Retina (tissue), 1 donor: ENCODE data around the gene UPF3A.

Source experiments
- DNase-seq: peaks from one replicate; pipeline ENCODE4 v3.0.0-alpha.2; 2016

UPF3A gene

GRCh38 chr13:114264886-114265611 lies 16.4 kb upstream of the UPF3A start:
- no peak for DNase-seq

- no peak for DNase-seq
Measured at GRCh38 chr13:114266241-114266640, 15.2 kb upstream of the UPF3A start.

DNA sequence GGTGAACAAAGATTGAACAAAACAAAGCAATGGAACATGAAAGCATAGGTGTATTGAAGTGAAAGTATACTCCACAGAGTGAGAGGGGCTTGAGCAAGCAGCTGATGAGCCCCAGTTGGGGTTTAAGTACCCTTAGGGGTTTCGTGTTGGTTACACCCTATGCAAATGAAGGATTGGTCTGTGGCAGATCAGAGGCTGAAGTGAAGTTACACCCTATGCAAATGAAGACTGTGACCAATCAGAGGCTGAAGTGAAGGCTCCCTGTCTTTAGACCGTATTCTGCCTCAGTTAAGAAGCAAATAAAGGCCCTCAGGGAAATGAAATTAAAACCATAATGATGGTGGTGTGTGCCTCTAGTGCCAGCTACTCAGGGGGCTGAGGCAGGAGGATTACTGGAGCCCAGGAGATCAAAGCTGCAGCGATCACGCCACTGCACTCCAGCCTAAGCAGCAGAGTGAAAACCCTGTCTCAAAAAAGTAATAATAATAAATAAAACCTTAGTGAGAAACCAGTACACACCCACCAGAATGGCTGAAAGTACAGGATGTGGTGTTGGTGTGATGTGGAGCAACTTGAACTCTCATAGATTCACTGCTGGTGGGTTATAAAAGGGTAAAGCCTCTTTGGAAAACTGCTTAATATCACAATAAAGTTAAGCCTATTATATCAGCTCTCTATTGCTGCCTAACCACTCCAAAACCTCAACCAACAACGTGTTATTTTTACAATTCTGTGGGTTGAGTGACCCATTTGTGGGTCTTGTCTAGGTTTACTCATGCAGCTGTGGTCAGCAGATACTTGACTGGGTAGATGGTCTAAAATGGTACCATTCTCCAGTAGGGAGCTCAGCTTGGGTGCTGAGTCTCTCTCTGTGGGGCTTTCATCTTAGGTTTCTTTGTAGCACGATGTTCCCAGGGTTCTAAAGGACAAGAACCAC lies 12.8 kb upstream of the UPF3A start:
- DNase-seq, result no peak

DNA sequence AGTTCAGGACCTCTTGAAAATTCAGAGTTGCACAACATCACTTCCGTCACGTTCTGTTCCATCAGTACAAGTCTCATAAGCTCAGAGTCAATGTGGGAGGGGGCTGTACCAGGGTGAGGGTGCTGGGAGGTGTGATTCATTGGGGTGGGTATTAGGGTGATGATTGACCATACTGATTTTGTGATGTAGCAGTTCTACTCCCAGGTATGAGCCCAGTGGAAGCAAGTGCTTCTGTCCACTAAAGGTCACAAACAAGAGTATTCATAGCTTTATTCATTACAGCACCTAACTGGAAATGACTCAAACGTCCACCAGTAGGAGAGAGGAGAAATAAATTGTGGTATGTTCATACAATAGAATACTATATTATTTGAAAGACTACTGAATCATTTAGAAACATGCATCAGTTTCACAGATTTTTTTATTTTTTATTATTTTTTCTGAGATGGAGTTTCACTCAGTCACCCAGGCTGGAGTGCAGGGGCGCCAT lies 12.1 kb upstream of the UPF3A start:
- DNase-seq, result no peak

DNA sequence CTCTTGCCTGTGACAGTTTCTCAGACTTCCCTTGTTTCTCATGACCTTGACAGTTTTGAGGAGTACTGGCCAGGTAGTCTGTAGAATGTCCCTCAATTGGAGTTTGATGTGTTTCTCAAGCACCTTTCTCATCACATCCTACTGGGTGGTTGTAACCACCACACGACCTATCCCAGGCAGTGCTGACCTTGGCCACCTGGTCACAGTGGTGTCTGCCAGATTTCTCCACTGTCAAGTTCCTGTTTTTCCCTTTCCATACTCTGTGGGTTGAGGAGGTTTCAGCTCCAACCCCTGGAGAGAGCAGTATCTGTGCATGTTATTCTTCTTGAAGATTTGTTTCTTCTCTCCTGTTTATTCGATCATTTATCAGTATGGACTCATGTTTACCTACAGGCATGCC lies 8.4 kb upstream of the UPF3A start:
- DNase-seq, result no peak

GRCh38 chr13:114275304-114275703 lies 6.1 kb upstream of the UPF3A start:
- no peak for DNase-seq

DNA sequence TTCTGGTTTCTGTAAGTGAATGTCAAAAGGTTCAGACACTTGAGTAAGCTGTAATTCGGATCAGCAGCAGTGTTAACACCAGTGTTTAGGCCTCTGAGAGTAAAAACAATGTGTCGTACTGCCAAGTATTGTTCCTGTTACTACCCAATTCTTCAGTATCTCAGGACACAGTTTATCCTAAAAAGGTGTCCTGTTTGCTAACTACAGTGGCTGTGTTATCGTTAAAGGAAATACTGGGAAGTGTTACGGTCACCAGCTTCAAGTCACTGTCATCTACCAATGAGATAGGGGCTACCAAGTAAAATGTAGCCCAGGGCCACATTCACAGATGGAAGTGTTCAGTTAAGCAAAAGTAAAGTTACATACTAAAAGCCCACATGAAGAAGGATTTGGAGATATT lies 2.3 kb upstream of the UPF3A start:
- no peak for DNase-seq

DNA sequence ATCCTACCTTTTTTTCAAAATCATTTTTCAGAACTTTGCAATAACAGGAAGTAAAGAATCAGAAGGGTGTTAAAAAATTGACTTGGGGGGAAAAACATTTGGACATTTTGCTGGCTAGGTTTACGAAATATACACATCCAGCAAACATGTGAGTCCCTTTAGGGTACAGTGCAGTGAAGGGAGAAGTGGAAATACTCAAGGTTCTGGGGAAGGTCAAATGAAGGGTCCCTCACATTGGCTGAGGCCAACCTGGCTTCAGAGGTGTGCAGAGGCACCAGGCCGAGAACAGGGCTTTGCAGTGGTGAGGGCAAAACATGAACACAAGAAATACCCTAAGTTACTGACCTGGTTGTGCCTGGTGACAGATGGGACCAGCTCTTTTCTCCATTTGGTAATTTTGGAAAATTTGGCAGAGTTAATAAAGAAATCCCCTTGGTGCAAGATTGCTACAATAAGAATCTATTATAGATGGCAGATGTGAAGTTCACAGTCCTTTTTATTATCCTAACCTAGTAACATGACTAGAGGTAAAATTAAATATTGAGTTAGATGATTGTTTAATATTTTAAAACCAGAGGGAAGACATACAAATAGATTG lies 1.5 kb upstream of the UPF3A start:
- DNase-seq, result no peak

DNA sequence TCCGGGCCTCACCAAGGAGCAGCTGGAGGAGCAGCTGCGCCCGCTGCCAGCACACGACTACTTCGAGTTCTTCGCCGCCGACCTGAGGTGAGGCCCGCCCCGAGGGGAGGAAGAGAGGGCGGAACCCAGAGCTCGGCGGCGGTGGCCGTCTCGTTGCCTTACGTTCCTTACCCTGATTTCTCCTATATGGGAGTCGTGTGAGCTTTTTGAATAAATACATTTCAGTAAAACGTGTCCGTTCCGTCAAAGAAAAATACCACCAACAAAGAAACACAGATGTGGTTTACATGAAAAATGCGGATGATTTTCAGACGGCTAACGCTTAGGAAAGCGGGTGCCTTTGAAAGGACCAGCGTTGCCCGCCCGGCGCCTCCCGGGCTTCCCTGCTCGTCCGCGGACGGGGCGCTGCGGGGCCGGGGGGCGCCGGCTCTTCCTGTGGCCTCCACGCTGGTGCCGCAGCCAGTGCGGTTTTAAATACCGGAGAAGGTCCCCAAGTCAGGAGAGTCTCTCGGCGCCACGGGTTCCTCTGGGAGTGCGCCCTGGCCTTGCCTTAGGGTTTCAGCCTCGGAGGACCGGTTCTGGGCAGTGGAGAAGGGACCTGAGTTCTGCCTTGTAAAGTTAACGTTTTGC lies 755 bp downstream of the UPF3A start:
- peak; percentile 94 for DNase-seq

DNA sequence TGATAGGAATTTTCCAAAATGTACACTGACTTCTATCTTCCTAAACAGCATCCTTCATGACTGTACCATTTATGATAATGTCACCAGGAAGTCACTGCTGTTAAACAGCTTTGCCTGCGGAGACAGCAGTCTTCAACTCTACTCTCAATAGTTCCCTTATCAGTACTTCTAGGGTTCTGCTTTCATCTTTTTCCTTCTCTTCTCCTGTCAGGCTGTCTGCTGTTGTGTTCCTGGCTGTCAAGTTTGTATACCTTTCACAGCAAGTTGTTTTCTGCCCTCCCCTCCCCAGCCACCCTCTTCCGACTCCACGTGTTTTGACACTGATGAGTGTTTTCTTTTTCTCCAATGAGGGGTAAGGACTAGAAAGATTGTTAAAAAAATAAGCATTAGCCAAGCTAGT lies 2.2 kb downstream of the UPF3A start:
- no peak for DNase-seq

GRCh38 chr13:114284680-114285079 lies 3.3 kb downstream of the UPF3A start:
- no peak for DNase-seq

DNA sequence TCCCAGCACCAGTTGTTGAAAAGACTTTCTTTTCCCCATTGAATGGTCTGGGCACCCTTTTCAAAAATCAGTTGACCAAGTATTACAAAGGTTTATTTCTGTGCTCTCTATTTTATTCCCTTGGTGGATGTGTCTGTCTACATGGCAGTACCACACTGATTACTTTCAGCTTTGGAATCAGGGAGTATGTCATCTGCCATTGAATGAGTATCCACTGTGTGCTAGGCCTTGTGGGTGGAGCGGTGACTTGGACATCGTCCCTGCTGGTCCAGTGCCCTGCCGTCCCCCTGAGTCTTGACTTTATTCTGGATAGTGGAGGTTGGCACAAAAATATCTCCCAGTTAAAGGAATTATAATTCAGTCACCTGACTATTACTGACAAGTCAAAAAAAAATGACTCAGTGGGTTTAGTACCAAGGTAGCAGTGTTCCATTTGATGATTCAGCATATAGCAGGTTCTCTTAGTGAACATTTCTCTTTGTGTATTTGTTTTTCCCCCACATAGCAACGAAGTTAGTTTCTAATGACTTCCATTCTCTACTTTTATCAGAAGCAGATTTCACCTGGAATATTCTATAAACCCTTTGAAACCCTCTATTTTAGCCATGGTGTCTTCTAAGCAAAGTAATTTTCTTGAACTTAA lies 3.9 kb downstream of the UPF3A start:
- no peak for DNase-seq

DNA sequence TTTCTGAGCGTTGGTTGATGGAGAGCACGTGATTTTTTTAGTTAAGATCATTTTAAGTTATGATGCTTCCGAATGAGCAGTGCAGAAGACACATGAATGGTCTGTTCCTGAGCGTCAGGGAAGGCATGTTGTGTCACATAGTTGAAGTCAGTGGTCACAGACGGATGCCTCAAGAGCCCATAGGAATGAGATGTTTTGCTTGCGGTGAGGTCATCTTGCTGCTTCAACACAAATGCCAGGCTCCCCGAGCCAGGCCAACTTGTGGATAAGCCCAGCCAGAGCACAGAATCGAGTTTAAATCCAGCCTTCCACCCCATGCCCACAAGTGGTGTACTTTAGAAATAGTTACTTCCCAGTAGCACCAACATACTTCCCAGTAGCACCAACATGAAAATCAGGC lies 5.4 kb downstream of the UPF3A start:
- no peak for DNase-seq

- DNase-seq, result no peak
Measured at GRCh38 chr13:114288157-114288591, 6.8 kb downstream of the UPF3A start.

DNA sequence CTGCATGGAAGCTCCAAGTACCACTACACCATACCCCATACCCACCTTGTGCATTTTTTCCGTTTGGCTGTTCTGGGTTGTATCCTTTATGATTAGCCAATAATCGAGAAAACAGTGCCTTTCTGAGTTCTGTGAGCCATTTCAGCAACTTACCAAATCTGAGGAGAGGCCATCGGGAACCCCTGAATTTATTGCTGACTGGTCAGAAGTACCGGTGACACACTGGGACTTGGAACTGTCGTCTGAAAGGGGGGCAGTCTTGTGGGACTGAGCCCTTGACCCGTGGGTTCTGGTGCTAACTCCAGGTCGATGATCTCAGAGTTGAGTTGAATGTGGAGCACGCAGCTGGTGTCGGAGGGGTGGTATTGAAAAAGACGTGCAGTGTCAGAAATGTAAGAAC lies 15.0 kb downstream of the UPF3A start:
- DNase-seq, result no peak

DNA sequence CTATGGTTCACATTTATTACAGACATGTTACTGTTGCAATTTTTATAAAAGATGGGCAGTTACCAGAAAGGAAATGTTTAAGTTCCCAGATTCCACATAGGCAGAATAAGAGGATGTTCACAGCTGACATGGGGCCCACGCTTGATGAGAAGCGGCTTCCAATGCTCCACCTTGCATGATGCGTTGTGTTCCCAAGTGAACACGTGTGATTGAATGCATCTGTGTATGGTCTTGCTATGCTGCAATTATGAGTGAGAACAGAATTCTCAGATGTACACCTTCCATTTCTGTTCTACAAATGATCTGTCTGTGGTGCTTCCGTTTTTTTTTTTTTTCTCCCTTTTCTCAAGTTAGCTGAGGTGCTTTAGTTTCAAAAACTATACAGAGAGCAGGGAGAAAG lies 15.5 kb downstream of the UPF3A start:
- no peak for DNase-seq

- no peak for DNase-seq
Measured at GRCh38 chr13:114298866-114299265, 17.5 kb downstream of the UPF3A start.

DNA sequence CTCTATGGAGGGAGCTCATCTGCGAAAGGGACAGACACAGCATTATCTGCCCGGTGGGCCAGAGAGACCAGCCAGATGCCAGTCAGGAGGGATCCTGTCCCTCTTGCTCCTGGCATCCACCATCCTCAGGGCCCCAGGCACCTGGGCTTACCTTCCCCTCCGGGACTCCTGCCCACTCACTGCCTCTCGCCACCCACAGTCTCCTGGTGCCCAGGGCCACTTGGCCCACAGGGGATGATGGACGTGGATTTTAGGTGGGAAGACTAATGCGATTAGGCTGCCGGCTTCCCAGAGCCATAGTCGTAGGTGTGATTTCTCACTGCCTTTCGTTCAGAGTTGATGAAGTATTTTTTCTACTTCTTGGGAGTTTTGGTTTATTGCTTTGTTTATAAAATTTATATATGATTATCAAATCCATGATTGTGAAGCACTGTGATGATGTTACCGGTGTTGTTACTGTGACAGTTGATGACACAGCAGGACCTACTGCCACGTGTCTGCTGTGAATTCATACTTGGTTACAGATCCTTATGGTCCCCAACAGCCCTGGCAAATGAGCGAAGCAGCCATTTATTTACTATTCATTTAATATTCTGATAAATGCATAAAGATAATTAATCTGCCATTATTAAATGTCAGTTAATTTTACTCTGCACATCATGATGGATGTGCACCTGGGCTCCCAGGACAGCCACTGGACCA lies 18.4 kb downstream of the UPF3A start:
- no peak for DNase-seq

DNA sequence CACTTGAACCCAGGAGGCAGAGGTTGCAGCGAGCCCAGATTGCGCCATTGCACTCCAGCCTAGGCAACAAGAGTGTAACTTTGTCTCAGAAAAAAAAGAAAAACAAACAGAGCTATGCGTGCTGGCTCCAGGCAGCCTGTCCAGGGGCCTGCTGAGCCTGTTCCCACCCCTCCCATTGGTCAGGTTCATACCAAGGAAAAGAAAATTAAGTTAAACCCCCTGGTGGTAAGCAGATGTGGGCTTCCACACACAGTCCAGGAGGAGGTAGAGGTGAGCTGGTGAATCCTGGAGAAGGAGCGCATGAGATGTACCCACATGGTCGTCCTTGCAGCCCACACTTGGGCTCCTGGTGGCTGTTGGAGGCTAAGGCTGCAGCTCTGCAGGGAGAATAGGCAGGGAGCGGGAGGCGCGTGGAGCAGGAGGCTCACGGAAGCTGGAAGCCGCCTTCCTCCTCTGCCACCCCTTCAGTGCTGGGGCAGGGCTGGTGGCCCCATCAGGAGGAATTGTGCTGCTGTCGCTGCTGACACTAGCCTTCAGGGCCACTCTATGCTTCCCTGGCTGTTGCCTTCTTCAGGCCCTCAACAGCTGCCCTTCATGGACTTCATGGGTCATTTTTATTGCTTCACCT lies 22.4 kb downstream of the UPF3A start:
- no peak for DNase-seq

- DNase-seq, result no peak
Measured at GRCh38 chr13:114304346-114305034, 23.1 kb downstream of the UPF3A start.

GRCh38 chr13:114309086-114309485 lies 27.7 kb downstream of the UPF3A start:
- no peak for DNase-seq
